GM19238 (cell line): ENCODE measurements around the gene MRS2.

ENCODE experiments used
- DNase-seq: peaks from one replicate; pipeline ENCODE4 v3.0.0; 2011; ENCODE audit warnings: low spot score; ENCODE audit not compliant: insufficient read length

The MRS2 gene

GRCh38 chr6:24469811-24470210 lies 67.1 kb downstream of the MRS2 start:
- no peak for DNase-seq

GRCh38 chr6:24472181-24472580 lies 69.4 kb downstream of the MRS2 start:
- DNase-seq: no peak
